ENCODE data around the gene C7.
"Not testable (repeated sequence)": the region's sequence is repeated elsewhere in the genome, so short reads cannot be mapped to it uniquely, and the experiment has no call there.

Gene C7

DNA sequence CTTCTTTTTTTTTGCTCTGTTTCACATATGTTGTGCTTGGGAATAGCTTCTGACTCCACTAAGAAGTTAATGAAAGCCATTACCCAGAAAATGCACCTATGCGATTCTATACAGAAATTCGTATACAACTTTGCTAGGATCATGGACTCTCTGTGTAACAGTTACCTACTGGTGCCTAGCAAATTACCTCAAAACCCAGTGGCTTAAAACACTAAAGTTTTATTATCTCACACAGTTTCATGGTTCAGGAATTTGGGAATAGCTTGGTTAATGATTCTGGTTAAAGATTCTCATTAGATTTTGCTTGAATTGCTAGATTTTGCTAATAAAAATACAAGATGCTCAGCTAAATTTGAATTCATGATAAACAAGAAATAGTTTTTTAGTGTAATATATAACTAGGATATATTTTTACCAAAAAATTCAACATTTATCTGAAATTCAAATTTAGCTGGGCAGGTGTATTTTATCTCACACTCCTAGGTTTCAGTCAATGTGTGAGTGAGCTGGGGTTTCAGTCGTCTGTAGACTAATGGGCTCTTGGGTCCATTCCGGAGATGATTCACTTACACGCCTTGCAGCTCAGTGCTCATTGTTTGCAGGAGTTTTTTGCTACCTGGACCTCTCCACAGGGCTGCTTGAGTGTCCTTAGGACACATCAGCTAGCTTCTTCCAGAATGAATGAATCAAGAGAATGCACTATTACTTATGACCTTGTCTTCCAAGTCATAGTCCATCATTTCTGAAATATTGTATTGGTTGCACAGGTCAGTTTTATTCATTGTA, 86.7 kb downstream of the C7 start:
- no peak for DNase-seq

DNA sequence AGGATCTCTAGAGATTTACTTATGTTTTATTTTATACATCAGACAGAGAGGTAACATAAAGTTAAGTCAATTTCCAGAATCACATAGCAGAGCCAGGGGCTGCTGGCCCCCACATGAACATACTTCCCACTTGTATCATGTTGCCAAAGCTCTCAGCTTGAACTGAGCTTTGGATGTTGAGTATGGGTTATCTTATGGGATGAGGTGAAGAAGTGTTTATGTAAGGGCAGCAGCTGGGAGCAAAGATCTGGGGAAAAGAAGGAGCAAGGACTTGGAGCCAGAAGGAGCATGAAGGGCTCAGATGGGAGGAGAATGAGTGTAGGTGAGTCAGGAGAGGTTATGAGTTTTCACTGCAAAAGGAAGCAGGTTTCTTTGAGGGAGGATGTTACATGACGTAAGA, 89.8 kb downstream of the C7 start:
- DNase-seq: no peak

DNA sequence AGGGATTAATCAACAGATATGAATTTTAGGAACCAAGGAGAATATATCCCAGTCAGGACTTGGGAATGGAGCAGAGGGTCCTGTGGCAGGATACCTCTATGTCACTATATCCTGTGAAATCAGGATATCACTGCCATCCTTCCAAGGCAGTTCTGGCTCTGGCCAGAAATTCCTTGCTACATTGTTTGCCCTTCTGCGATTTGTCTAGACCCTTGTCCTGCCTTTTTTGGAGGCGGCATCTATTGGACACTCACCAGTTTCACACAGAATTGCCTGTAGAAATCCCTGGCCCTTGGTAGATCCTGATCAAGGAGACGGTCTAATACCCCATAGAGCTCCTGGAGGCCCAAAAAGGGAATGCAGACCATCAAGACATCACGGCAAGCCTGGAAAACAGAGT, 90.7 kb downstream of the C7 start:
- DNase-seq: no peak

DNA sequence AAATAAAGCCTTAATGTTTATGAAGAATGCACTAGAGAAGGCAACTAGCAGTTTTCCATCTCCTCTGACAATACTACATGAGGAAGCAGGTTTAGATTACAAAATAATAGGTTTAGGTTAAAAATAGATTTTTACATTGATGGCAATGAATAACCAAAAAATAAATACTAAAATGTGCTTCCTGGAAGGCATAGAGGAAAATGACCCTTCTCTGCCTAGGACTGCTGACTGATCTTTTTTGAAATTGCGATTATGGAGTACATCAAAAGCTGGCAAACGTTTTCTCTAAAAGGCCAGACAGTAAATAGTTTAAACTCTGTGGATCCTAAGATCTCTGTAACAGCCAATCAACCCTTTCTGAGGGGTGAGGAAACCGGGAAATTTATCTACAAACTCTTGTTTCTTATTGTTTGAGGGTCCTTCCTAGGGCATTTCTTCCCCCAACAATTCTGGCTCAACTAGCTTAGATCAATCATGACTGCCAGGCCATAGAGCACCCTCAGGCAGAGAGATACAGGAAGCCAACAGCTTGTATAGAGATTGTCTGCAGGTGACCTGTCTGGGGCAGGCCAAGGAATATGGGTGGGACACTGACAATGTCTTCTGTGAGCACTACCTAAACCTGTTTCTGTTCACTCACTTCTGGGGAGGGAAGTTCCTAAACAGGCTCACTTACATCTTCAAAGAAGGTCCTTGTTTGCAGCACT, 94.5 kb downstream of the C7 start:
- no peak for DNase-seq

DNA sequence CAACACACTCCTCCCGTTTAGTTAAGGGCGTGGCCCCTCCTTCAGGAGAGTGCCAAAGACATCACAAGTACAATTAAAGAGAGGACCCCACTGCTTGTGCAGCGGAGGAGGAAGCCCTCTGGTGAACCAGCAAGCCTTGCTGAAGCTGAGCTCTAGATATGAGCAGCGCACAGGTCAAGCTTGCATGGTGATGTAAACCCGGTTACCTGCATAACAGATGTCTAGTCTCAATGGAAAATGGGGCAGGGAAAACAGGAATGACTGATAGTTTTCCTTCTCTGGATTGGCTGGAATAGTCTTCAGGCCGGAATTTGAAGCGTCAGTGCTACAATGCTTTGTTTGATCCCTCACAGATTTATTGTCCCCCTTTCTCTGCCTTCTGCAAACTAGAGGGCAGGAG, 95.6 kb downstream of the C7 start:
- no peak for DNase-seq

DNA sequence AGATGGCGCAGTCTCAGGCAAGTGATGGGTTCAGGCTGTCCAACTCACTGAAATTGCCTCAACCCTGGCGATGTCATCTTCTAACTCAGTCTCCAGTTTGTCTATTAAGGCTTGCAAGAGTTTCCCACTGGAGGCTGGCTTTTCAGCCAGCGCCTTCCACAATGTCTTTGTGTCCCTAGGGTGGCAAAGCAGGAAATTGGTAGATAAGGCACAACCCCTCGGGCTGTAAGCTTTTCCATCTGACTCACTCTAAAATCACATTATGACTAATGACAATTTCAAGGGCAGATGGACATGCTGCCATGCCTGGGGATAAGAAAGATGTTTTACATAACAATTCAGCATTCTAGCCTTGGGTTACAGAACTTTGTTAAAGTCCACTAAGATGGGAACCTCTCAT, 99.9 kb downstream of the C7 start:
- DNase-seq: no peak

DNA sequence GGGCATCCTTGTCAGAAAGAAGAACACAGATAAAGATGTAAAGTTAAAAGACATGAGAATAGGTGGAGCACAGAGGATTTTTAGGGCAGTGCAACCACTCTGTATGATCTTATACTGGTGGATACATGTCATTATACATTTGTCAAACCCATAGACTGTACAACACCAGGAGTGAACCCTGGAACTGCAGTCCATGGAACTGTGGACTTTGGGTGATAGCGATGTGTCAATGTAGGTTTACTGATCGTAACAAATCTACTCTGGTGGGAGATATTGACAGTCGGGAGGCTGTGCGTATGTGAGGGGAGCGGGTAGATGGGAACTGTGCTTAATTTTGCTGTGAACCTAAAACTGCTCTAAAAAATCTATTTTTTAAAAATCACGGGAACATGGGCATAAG, 101.3 kb downstream of the C7 start:
- DNase-seq: no peak

DNA sequence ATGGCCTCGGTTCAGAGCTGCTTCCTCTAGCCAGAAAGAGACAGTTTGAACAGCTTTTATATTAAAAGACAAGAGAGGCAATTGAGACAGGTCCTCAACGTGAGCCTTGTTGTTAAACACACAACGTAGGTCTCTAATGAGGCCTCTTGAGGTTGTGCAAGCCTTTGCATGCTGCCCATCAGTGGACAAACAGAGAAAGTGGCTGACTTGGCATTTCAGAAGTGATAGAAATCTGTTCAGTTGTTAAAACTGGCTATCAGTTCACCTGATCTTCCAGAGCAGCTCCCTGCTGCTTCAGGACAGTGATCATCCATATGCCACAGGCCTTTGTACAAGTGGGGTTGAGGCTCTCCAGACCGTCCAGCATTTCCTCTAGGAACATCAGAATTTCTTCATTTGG, 103.0 kb downstream of the C7 start:
- no peak for DNase-seq

DNA sequence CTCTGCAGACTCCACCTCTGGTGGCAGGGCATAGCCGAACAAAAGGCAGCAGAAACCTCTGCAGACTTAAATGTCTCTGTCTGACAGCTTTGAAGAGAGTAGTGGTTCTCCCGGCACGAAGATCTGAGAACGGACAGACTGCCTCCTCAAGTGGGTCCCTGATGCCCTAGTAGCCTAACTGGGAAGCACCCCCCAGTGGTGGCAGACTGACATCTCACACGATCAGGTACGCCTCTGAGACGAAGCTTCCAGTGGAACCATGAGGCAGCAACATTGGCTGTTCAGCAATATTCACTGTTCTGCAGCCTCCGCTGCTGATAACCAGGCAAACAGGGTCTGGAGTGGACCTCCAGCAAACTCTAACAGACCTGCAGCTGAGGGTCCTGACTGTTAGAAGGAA, 113.3 kb downstream of the C7 start:
- not testable (repeated sequence) for DNase-seq

All from CD4-positive, alpha-beta T cell treated with Interleukin-4 for 1 hour (primary cell).